ENCODE results near the gene ADAM8. TPM values are rescaled to one million over a fixed set of nuclear protein-coding genes. Genes with fewer than 3 reads are reported as not detected.

ADAM8 gene
- total and polyA plus RNA-seq, 2 of the 4 experiments (the other 2 are of a cell fraction) = under 0.01 to 0.74 TPM

GRCh38 chr10:133292919-133293809, 16.5 kb upstream of the ADAM8 start:
- Histone ChIP-seq H3K56ac (ENCODE audit: extremely low read depth, insufficient read depth, low read length) (no peak overlapping the region), H4K20me1 (ENCODE audit: insufficient read depth, low read length) (no peaks in the 10 kb centered on the region), H3K4me2 (ENCODE audit: low read depth, low read length) (no peak overlapping the region), H2BK120ac (ENCODE audit: low read depth, low read length) (peak overlapping the region; percentile 82), H2BK15ac (ENCODE audit: low read depth, low read length) (peak overlapping the region; percentile 31; the same call in 2 of the 3 replicates), H2AK5ac (ENCODE audit: low read depth, low read length) (peak overlapping the region; percentile 94), H4K91ac (ENCODE audit: insufficient read depth, low read depth, low read length) (peak overlapping the region; percentile 57; the same call in 1 of the 2 replicates), H2BK5ac (ENCODE audit: low read depth, low read length, poor library complexity, severe bottlenecking) (peak overlapping the region; percentile 83), H3K36me3 (ENCODE audit: control insufficient read depth, insufficient read depth, low read length) (peaks cover 67% of the 10 kb centered on the region), H3K4me3 (ENCODE audit: insufficient read depth, low read depth, low read length) (no peak overlapping the region), H2BK20ac (ENCODE audit: low read depth, low read length) (peak overlapping the region; percentile 69), H3K9me1 (ENCODE audit: insufficient read depth, low read length) (peaks cover 12% of the 10 kb centered on the region), H3K9me3 (ENCODE audit: control insufficient read depth, insufficient read depth, low read length) (no peaks in the 10 kb centered on the region), H3K14ac (replicated peaks; ENCODE audit: low read depth, low read length) (peak overlapping the region; percentile 38), H4K5ac (ENCODE audit: low read depth, low read length) (no peak overlapping the region), H3K27me3 (ENCODE audit: control insufficient read depth, insufficient read depth, low read length) (no peaks in the 10 kb centered on the region), H3K27ac (ENCODE audit: insufficient read depth, low read length) (peak overlapping the region; percentile 69), H3K4ac (ENCODE audit: low read depth, low read length) (peak overlapping the region; percentile 88), H2AK9ac (replicated peaks; ENCODE audit: low read depth, low read length, poor library complexity) (peak overlapping the region; percentile 86), H3K4me1 (ENCODE audit: control insufficient read depth, insufficient read depth, low read length) (peaks cover 9% of the 10 kb centered on the region), H3K79me1 (ENCODE audit: low read depth in 1 of 2, low read length in 2 of 2) (peaks cover 0 to 17% of the 10 kb centered on the region in 2 experiments; a peak in 3 of 4 replicates), H3K18ac (ENCODE audit: low read depth, low read length) (no peak overlapping the region), H4K8ac (ENCODE audit: low read depth in 2 of 2, low read length in 2 of 2) (peak overlapping the region; percentile 74 to 81), H2AFZ (replicated peaks; ENCODE audit: low read length, poor library complexity) (peak overlapping the region; percentile 71), H3K9ac (ENCODE audit: low read depth, low read length) (no peak overlapping the region), H3K23ac (ENCODE audit: low read depth, low read length) (peak overlapping the region; percentile 67; the same call in 1 of the 2 replicates)
- WGBS, 2 experiments (ENCODE audit: extremely low coverage in 2 of 2, insufficient read length in 1 of 2) = 92% methylated on average over 27 of the region's 38 CpGs; no CpG with 5 or more reads in 1 of the 2 experiments
- dilution Hi-C loops (cut with HindIII; ENCODE audit: low sequenced_read_pairs, unreplicated experiment) (no loop called here), intact Hi-C loops (cut with micrococcal nuclease) (no loop called here), in situ Hi-C loops (cut with MboI; ENCODE audit: low sequenced_read_pairs) (no loop called here)
- TF ChIP-seq FOS (IDR thresholded peaks at IDR 0.05; ENCODE audit: low read depth, low read length) (peak; percentile 89), CHD1 (IDR thresholded peaks at IDR 0.05; ENCODE audit: low read depth, low read length) (no peak), MAZ (IDR thresholded peaks at IDR 0.05; ENCODE audit: borderline replicate concordance, low read depth, low read length) (0 out of 2 replicates have a peak, but pooled peaks have one; percentile 11)
- peak; percentile 93 for ATAC-seq (ENCODE audit: low read depth)
- peak; percentile 75 for DNase-seq
- ChIA-PET CTCF (no interaction called here), POLR2A (ENCODE audit: unreplicated experiment) (no interaction called here)
- no TSS peak for BruUV-seq (replicated peaks)
